ENCODE results near the gene ADGRL3.

DNA sequence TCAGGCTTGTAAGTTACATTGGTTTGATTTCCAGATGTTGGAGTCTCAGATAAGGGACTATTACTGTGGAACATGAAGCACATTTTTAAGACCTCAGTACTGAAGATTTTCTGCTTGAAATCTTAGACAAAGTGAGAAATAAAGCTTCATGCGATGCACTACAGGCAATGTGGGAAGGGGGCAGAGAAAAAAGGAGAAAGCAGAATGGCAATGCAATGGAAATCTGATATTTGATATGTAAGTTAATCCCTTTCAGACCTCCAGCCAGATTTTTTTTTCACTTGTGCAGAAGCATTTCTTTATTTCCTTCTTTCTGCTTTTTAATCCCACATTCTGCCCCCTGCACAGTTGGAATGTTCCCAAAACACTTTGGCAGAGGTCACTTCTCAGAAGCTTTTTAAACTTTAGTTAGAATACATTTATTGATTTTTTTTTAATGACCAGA is 174.3 kb downstream of the ADGRL3 start:
- TF ChIP-seq, protein P1, sequence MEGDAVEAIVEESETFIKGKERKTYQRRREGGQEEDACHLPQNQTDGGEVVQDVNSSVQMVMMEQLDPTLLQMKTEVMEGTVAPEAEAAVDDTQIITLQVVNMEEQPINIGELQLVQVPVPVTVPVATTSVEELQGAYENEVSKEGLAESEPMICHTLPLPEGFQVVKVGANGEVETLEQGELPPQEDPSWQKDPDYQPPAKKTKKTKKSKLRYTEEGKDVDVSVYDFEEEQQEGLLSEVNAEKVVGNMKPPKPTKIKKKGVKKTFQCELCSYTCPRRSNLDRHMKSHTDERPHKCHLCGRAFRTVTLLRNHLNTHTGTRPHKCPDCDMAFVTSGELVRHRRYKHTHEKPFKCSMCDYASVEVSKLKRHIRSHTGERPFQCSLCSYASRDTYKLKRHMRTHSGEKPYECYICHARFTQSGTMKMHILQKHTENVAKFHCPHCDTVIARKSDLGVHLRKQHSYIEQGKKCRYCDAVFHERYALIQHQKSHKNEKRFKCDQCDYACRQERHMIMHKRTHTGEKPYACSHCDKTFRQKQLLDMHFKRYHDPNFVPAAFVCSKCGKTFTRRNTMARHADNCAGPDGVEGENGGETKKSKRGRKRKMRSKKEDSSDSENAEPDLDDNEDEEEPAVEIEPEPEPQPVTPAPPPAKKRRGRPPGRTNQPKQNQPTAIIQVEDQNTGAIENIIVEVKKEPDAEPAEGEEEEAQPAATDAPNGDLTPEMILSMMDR (IDR thresholded peaks at IDR 0.05) = no peak
- no peak for TF ChIP-seq POLR2A (IDR thresholded peaks at IDR 0.05)

Data from adrenal gland (tissue), 5 donors.